GM11168 (cell line): Measurements from ENCODE around the gene INTS2.
"Not testable (repeated sequence)": the region's sequence is repeated elsewhere in the genome, so short reads cannot be mapped to it uniquely, and the experiment has no call there.

Experiments used
- in situ Hi-C: fragments of 300-500 bp; cut with MboI; formaldehyde crosslinking; loops from one replicate; pipeline ENCODE4 v1.12.0; 2022; ENCODE audit warnings: low sequenced_read_pairs; ENCODE audit not compliant: unreplicated experiment

Gene INTS2

GRCh38 chr17:61903251-61903650 is 24.5 kb downstream of the INTS2 start:
- in situ Hi-C loops: no loop called here

- in situ Hi-C loops: no loop called here
These were observed 30.1 kb downstream of the INTS2 start for GRCh38 chr17:61897548-61898180.

GRCh38 chr17:61895391-61895790 is 32.4 kb downstream of the INTS2 start:
- in situ Hi-C loops: no loop called here

DNA sequence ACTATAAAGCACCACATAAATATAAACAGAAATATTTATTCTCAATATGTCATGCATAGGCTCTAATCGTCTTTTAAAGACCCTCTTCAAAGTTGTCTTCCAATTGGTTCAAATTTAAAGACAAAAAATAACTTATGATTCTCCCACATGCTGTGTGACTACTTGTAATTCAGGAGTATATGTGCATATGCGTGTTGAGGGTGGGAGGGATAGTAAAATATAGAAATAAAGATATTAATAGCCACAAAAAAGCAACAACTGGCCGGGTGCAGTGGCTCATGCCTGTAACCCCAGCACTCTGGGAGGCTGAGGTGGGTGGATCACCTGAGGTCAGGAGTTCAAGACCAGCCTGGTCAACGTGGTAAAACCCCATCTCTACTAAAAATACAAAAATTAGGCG is 33.5 kb downstream of the INTS2 start:
- in situ Hi-C loops: not testable (repeated sequence)

- in situ Hi-C loops: not testable (repeated sequence)
These were observed 40.0 kb downstream of the INTS2 start for GRCh38 chr17:61887733-61888132.

DNA sequence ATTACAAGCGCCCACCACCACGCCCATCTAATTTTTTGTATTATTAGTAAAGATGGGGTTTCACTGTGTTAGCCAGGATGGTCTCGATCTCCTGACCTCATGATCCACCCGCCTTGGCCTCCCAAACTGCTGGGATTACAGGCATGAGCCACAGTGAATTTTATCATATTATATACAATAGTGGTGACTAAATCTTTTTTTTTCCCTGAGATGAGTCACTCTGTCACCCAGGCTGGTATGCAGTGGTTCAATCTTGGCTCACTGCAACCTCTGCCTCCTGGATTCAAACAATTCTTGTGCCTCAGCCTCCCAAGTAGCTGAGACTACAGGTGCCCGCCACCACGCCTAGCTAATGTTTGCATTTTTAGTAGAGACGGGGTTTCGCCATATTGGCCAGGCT is 41.9 kb downstream of the INTS2 start:
- in situ Hi-C loops: not testable (repeated sequence)

DNA sequence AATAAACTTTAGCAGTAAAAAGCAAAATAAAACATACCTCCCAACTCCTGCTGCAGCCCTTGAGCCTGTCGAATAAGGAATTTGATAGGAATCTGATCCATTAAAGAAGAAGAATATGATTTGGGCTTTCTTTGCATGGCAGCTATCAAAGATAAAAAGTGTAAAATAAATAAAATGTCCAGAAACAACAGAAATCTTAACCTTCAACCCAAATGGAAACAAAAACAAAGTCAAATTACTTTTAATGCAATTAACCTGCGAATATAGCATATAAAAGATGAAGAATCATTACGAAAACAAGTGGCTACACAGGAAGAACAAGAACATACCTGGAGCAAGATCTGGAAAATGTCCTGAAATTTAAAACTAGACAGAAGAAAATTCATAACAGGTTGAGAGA is 42.9 kb downstream of the INTS2 start:
- in situ Hi-C loops: no loop called here

DNA sequence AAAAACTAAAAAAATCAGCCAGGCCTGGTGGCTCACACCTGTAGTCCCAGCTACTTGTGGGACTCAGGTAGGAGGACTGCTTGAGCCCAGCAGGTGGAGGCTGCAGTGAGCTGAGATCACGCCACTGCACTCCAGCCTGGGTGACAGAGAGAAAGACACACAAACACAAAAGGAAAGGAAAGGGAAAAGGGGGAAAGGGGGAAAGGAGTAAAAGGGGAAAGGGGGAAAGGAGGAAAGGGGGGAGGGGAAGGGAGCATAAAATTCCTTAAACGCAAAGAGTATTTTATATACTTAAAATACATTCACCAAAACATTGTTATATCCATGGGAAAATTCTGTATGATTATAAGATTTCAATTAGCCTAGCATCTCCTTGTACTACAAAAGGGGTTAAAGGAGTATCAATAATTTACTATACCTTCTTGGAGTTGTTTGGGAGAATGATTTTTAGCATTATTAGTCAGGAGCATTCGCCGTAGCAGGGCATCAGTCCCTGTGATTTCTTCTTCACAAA is 47.1 kb downstream of the INTS2 start:
- in situ Hi-C loops: no loop called here

GRCh38 chr17:61878984-61879612 is 48.7 kb downstream of the INTS2 start:
- in situ Hi-C loops: no loop called here

DNA sequence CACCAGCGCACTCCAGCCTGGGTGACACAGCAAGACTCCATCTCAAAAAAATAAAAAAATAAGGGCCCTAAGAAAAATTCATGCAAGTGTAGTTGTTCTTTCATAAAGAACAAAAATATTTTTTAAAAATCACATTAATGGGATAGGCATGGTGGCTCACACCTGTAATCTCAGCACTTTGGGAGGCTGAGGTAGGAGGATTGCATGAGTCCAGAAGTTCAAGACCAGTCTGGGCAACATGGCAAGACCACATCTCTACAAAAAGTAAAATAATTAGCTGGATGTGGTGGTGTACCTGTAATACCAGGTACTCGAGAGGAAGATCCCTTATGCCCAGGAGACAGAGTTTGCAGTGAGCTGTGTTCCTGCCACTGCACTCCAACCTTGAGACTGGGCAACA is 49.3 kb downstream of the INTS2 start:
- in situ Hi-C loops: no loop called here

DNA sequence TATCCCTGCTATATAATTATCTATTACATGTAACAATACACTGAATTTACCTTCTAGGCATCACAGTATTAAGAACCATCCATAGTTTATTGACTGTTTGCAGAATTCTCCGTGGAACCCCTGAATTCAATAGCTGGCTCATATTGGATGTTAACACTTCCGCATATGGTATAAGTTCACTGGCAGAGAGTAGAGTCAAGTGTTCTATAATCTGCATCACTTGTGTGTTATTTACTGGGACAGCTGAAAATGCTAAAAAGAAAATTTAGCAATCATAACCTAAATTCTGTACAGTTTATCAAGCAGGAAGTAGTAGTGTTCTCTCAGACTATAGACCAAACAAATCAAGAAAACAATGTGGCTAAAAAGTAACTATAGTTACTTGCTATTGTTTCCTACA is 49.9 kb downstream of the INTS2 start:
- in situ Hi-C loops: no loop called here

DNA sequence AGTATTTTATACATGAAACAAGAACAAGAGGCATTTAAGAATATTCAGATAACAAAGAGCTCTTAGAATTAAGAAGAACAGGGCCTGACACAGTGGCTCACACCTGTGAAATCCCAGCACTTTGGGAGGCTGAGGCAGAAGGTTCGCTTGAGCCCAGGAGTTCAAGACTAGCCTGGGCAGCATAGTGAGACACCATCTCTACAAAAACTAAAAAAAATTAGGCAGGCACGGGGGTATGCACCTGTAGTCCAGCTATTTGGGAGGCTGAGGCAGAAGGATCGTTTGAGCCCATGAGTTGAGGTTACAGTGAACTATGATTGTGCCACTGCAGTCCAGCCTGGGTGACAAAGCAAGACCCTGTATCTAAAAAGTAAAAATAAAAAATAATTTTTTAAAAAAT is 52.0 kb downstream of the INTS2 start:
- in situ Hi-C loops: no loop called here

DNA sequence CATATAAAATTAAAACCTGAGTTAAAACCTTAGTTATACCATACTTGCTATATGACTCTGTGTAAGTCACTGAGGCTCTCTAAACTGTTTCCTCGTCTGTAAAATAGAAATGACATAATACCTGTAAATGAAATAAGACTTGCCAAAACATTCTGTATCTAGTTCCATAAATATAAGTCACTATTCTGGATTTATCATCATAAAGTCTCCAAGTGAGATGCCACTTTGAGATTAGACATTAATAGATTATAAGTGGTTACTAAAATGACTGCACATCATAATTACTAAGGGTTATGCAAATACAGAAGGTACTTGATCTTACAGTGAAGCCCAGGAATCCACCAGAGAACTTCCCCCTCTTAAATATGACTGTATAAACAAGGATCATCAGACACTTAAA is 52.5 kb downstream of the INTS2 start:
- in situ Hi-C loops: no loop called here

- in situ Hi-C loops: no loop called here
These were observed 53.7 kb downstream of the INTS2 start for GRCh38 chr17:61874075-61874474.

DNA sequence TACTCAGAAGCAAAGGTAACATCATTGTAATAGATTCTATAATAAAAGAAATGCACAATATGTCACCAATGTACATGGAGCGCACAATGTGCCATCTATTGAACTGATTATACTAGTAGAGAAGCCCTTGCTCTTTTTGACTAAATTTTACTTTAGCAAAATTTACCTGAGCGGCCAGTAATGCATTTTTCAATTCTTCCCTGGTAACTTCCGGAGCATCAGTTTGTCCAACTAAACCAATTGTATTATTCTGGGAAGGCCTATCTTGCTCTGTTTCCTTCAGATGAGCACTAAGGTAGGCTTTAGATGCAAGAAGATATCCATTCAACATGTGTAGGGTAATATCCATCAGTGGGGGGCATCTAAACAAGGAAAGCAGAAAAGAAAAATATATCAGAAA is 55.7 kb downstream of the INTS2 start:
- in situ Hi-C loops: no loop called here

GRCh38 chr17:61869138-61869537 is 58.6 kb downstream of the INTS2 start:
- in situ Hi-C loops: no loop called here

DNA sequence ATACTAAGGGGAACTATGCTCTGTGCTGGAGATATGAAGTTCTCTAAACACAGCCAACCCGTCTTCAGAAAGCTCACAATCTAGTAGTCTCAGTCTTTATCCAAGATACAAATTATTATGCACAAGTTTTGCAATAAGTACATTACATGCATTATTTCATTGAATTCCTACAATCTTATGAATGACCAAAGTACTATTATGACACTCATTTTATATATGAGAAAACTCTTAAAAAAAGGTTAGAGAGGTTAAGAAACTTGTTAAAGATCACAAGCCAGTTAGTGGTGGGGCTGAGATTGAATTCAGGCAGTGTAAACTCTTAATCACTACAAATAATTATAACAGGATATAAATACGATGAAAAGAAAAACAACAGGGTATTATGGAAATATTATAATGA is 59.7 kb downstream of the INTS2 start:
- in situ Hi-C loops: no loop called here

GRCh38 chr17:61867033-61867432 is 60.7 kb downstream of the INTS2 start:
- in situ Hi-C loops: no loop called here

- in situ Hi-C loops: no loop called here
These were observed 64.0 kb downstream of the INTS2 start for GRCh38 chr17:61863801-61864126.

- in situ Hi-C loops: no loop called here
These were observed 64.6 kb downstream of the INTS2 start, which contains the start of gene BRIP1 for GRCh38 chr17:61862975-61863800. Gene BRIP1, minus strand, starts transcription at chr17:61863528. Its CDS starts 1,989 bp downstream, at chr17:61861539.

DNA sequence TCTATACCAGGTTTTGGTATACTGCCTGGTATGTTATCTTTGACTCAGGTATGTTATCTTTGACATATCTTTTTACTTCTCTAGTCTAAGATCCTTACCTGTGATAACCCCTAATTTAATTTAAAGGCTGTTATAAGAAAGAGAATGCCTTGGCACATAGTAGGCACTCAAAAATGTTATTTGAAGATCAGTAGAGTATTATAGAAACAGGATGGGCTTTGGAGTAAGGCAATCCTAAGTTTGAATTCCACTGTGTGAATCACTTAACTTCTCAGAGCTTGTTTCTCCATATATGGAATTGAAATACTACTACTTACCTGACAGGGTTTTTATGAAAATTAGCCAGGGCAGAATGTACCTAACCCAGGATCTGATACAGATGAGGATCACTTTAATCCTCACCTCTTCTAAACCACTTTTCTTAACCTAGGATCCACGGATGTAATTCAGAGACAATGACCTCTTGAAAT is 65.6 kb downstream of the INTS2 start:
- in situ Hi-C loops: no loop called here
